Anterior cingulate cortex (tissue), 58 donors: ENCODE measurements around the gene TNIP3.
"Not testable (repeated sequence)": the region's sequence is repeated elsewhere in the genome, so short reads cannot be mapped to it uniquely, and the experiment has no call there.

ENCODE experiments used
- DNase-seq, 58 donors: peaks; one replicate each; lab custom pipeline; 2025; lab: John Stamatoyannopoulos, UW

The TNIP3 gene

GRCh38 chr4:121180558-121180957, 16.4 kb upstream of the TNIP3 start:
- no peak for DNase-seq

- DNase-seq = no peak
Measured at GRCh38 chr4:121177246-121178137, 13.4 kb upstream of the TNIP3 start.

GRCh38 chr4:121176082-121176934, 12.2 kb upstream of the TNIP3 start:
- no peak for DNase-seq

- DNase-seq = not testable (repeated sequence)
Measured at GRCh38 chr4:121171477-121171876, 7.4 kb upstream of the TNIP3 start.

- DNase-seq = peak in 1 of 58 donors; percentile 8
Measured at GRCh38 chr4:121168446-121169281, 4.5 kb upstream of the TNIP3 start.

GRCh38 chr4:121166976-121167375, 2.9 kb upstream of the TNIP3 start:
- no peak for DNase-seq

GRCh38 chr4:121165206-121165605, 1.1 kb upstream of the TNIP3 start:
- no peak for DNase-seq

GRCh38 chr4:121156822-121157769, 7.0 kb downstream of the TNIP3 start:
- peak in 2 of 58 donors; percentile 1 to 26 for DNase-seq

GRCh38 chr4:121155893-121156292, 8.2 kb downstream of the TNIP3 start:
- no peak for DNase-seq

GRCh38 chr4:121154103-121154515, 10.0 kb downstream of the TNIP3 start:
- DNase-seq = no peak

- no peak for DNase-seq
Measured at GRCh38 chr4:121151942-121152341, 12.2 kb downstream of the TNIP3 start.

- DNase-seq = no peak
Measured at GRCh38 chr4:121150486-121150885, 13.6 kb downstream of the TNIP3 start.

GRCh38 chr4:121150003-121150402, 14.1 kb downstream of the TNIP3 start:
- no peak for DNase-seq

- no peak for DNase-seq
Measured at GRCh38 chr4:121148621-121149020, 15.5 kb downstream of the TNIP3 start.

GRCh38 chr4:121148000-121148399, 16.1 kb downstream of the TNIP3 start:
- no peak for DNase-seq

- DNase-seq = no peak
Measured at GRCh38 chr4:121146530-121146929, 17.6 kb downstream of the TNIP3 start.

- no peak for DNase-seq
Measured at GRCh38 chr4:121145430-121145829, 18.7 kb downstream of the TNIP3 start.

GRCh38 chr4:121144021-121144420, 20.1 kb downstream of the TNIP3 start:
- no peak for DNase-seq

GRCh38 chr4:121143131-121143530, 21.0 kb downstream of the TNIP3 start:
- no peak for DNase-seq
